ENCODE results near the gene CYSTM1. TPM values are rescaled to one million over a fixed set of nuclear protein-coding genes. Genes with fewer than 3 reads are reported as not detected.

The CYSTM1 gene
- 41.6 and 77.2 TPM in 2 replicates for total RNA-seq

GRCh38 chr5:140174465-140175366 lies at the start of gene CYSTM1:
Gene CYSTM1, plus strand, starts transcription at chr5:140175188. Its CDS starts 19,278 bp downstream, at chr5:140194466.

DNA sequence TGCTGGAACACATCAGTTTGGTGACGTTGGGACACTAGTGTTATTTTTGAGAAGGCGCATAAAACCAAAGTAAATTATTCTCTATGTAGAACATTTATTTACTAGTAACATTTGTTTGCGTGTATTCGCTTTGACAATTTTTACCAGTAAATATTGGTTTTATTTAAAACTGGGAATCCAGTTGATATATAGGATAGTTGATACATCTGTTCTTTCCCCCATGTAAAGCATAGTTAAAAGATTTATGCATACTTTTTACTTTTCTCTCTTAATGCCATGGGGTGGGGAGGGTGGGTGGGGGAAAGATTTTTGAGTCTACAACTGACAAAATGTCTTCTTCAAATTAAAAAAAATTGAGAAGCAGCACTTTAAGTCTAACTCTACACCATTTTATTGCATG lies 49.4 kb upstream of the CYSTM1 start, which contains the start of gene IGIP:
Gene IGIP, plus strand, starts transcription at position 301 of the 400 bp plus-strand sequence. CDS start 2,540 bp downstream, outside the sequence.

Other genes with a start within 250 kb of the CYSTM1 start
- under 0.01 and 0.38 TPM in 2 replicates for gene NRG2, start 131.9 kb upstream of the CYSTM1 start, total RNA-seq
- 2.3 and 4.4 TPM in 2 replicates for gene PURA, start 61.1 kb upstream of the CYSTM1 start, total RNA-seq
- 0.65 and 2.2 TPM in 2 replicates for gene IGIP, start 49.3 kb upstream of the CYSTM1 start, total RNA-seq
- gene PFDN1, start 127.9 kb downstream of the CYSTM1 start, total RNA-seq, result 164 and 215 TPM in 2 replicates
- gene HBEGF, start 171.4 kb downstream of the CYSTM1 start, total RNA-seq, result 26.5 and 34.9 TPM in 2 replicates
- gene SLC4A9, start 185.0 kb downstream of the CYSTM1 start, total RNA-seq, result 0.13 TPM in 1 of 2 replicates, not detected in the other
- 32.4 and 41.5 TPM in 2 replicates for gene ANKHD1, start 226.6 kb downstream of the CYSTM1 start, total RNA-seq

Measured in mesangial cell (primary cell).